Right lung (tissue), 5 donors: ENCODE data around the gene TMEM121. TPM values are rescaled to one million over a fixed set of nuclear protein-coding genes. Genes with fewer than 3 reads are reported as not detected.

ENCODE experiments used
- DNase-seq, 2 donors: peaks; one replicate each; pipeline ENCODE4 v3.0.0-alpha.2; 2013
- polyA plus RNA-seq, 5 donors: library from polyadenylated mRNA; unstranded; fragments of 120-200 nt; gene quantifications; one replicate each; pipeline versions ENCODE4 v1.2.1 to v1.2.3, GENCODE V29; 2013; ENCODE audit warnings: inconsistent platforms in 1 of 5, low replicate concordance in 1 of 5; ENCODE audit not compliant: insufficient read length in 5 of 5, insufficient read depth in 1 of 5

The TMEM121 gene
- polyA plus RNA-seq, 5 donors: 2.3 to 8.4 (median 3.3) TPM

DNA sequence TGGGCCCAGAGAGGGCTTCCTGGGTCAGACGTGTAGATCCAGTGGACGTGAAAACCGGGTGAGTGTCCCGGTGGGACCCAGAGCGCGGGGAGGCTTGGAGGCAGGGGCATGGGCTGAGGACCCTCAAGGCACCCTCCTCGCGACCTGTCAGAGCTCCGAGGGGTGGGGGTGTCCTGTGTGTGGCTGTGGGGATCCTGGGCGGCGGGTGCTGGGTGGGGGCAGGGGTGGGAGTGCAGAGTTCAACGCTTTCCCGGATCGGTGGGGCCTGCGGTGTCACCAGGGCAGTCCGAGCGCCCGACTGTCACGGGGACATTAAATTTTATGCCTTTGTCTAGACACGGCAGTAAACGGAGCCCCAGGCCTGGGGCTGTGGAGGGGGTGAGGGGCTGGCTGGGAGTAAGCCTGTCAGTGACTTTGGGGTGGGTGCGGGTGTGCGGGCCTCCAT is 1.0 kb downstream of the TMEM121 start:
- no peak for DNase-seq

DNA sequence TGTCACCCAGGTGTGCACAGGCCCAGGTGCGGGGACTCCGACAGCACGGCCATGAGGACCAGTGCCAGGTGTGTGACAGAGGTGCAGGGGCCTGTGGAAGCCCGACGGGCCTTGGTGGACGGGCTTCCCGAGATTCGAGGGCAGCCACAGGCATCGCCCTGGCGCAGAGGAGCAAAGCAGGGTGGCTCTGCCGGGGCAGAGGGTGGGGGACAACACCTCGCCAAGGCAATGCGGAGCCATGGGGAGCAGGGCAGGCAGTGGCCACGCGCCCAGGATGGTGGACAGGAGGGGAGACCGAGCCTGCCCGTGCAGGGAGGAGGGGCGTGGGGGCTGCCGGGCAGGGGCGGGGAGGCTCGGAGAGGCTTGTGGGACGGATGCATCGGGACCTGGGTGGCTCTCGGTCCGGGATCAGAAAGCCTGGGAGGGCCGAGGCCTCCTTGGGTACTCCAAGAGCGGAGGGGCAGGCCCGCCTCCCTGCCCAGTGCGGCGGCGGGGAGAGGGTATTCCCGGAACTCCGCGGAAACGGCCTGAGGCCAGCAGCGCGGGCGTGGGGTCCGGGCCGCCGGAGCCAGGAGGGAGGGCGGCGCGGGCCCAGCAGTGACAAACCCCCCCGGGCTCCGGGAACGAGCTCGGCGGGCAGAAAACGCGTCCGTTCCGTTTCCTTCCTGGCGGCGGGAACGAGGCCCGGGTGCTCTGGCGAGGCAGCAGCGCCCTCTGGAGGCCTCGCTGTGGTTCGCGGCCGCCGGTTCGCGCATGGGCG is 1.6 kb downstream of the TMEM121 start:
- peak; percentile 81 to 83 for DNase-seq

GRCh38 chr14:105528586-105529318 is 2.4 kb downstream of the TMEM121 start:
- DNase-seq: no peak

- DNase-seq: no peak
Observed at GRCh38 chr14:105529319-105529568, 2.9 kb downstream of the TMEM121 start.

DNA sequence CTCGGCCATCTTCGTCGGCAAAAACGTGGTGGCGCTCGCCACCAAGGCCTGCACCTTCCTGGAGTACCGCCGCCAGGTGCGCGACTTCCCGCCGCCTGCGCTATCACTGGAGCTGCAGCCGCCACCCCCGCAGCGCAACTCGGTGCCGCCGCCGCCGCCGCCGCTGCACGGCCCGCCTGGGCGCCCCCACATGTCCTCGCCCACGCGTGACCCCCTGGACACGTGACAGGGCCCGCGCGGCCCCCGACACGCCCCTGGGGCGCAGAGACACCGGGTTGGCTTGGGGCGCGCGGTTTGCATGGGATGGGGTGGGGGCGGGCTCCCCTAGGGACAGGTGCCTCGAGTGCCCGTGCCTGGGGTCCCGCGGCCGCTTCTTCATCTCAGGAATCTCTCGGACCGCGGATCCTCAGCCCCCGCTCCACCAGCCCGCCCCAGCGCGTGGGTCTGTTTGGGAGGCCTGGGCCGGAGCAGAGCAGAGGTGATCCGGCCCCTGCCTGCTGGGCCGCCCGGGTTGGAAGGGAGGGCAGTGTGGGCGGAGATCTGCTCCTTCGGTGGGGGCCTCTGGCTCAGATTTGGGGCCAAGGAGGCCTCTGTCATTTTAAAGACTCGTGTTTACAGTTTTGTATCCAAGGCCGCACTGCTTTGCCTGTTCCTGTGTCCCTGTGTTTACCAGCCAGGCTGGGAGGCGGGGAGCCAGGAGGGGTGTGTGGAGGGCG is 3.3 kb downstream of the TMEM121 start:
- peak; percentile 55 to 65 for DNase-seq

DNA sequence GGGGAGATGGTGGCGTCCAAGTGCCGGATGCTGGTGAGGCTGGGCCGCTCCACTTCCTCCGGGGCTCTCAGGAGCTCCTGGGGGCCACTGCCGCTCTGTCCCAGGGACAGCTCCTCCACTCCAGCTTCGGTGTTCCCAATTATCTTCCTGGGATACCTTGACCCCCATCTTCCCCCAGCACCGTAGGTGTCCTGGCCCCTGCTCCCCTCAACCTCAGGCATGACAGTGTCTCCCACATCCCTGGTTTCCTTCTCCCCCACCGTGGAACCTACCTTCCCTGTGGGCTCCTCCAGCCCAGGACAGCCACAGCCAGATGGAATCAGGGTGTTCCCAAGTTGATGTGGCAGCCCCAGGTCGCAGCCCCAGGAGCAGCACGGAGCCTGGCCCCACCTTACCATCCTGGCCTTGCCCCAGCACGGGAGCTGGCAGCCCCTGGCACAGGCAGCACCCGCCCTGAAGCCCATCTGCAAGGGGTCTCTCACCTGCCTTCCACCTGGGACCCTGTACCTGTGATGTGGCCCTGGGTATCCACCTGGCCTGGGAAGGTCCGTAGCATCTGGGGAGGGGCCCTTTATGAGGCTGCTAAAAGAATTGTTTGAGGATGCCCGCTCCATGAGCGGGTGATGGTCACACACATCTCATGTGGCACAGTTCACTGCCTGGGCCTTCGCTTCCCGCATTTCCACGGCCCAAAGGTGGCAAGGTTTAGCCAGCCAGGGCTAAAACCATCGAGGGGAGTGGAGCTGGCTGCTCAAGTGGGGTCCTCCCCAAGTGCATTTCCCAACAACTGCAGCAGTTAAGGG is 4.1 kb downstream of the TMEM121 start:
- no peak for DNase-seq

DNA sequence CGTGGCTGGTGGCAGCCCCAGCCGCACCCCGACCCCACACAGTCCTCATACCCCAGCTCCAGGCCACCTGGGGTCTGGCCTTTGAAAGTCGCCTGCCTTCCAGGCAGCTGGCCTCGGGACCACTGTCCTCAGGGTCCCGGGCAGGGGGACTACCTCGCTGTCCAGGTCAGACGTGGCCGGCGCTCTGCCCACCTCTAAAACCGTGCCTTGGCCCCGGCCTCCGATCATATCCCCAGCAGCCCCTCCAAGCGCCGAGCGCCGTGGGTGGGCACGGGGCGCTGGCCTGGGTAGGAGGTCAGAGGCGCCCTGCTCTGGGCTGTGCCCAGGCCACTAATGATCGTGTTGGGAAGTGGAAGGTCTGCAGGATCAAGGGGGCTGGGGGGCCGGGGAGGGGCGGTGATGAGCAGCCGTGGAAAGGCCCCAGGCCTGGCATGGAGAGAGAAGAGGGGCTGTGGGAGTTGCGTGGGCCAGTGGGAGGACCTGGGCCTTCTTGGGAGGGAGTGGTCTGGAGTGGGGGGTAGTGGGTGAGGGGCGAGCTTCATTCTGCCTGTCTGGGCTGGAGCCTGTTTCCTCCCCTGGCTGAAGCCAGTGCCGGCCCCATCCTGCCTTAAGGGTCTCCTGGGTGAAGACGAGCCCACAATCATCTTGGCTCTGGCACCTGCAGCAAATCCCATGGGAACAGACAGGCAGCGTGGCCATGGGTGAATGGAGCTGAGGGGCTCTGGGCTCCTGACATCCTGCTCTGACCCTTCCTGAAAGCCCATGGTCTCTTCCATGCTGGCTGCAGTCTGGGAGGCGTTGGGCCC is 4.9 kb downstream of the TMEM121 start:
- DNase-seq: no peak

DNA sequence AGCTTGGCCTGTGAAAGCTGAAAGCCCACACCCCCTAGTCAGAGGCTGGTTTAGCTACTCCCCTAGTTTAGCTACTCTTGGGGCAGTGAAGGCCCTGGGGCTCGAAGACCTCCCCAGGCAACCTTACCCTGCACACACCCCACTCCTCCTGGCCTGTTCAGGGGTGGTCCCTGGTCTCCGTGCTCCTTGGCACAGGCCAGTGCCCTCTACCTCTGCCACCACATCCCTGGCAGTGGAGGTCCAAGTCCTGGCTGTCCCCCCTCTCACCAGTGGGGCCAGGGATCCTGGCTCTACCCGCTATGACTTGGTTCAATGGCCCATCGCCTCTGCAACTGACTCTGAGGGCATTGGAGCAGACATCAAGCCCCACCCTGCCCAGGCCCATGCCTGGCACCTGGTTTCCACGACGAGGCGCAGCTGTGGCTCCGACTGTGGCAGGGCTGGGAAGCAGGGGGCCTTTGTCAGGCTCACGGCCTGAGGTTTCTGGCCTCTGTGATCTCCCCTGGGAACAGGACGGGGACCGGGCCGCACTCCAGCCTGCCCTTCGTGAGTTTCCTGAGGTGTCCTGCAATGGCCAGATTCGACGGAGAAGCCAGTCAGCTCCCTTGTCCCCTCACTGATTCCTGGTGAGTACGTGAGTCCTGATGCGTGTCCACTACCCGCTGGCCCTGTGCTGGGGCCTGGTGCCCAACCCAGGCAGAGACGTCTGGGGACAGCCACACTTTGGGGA is 5.7 kb downstream of the TMEM121 start:
- DNase-seq: no peak

DNA sequence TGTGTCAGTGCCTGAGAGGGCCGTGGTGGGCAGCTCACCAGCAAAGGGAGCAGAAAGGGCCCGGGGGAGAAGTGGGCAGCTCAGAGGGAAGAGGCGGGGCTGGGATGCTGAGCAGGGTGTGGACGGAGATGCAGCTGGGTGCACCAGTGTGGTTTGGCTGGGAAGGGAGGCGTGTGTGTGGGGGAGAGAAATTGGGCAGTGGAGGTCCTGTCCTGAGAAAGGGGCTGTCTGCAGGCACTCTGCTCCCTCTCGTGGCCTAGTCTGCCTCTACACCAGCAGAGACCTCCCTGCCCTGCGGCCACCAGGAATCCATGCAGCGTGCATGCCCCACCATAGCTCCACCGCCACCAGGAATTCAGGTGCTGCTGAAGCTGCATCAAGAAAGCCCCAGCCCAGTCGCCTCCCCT is 6.4 kb downstream of the TMEM121 start:
- no peak for DNase-seq

GRCh38 chr14:105533391-105533790 is 7.0 kb downstream of the TMEM121 start:
- DNase-seq: no peak

- no peak for DNase-seq
Observed at GRCh38 chr14:105533811-105534498, 7.6 kb downstream of the TMEM121 start.

DNA sequence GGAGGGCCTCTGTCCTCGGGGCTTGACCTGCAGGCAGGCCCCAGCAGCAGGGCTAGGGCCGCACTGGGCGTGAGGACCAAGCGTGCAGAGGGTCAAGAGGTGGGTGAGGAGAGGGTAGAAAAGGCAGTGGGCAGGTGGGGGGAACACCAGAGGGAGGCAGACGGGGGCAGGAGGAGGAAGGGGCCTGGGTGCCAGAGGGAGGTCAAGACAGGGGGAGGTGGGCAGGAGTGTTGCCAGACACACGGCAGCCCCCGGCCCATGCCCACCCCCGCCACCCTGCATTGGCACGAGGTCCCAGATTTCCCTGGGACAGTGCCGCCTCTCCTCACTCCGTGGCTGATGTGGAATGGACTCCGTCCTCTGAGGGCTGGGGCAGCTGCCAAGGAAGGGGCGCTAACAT is 8.2 kb downstream of the TMEM121 start:
- DNase-seq: no peak

GRCh38 chr14:105536051-105536450 is 9.7 kb downstream of the TMEM121 start:
- DNase-seq: no peak

- no peak for DNase-seq
Observed at GRCh38 chr14:105536691-105537579, 10.6 kb downstream of the TMEM121 start.

- DNase-seq: no peak
Observed at GRCh38 chr14:105537580-105538474, 11.4 kb downstream of the TMEM121 start.

DNA sequence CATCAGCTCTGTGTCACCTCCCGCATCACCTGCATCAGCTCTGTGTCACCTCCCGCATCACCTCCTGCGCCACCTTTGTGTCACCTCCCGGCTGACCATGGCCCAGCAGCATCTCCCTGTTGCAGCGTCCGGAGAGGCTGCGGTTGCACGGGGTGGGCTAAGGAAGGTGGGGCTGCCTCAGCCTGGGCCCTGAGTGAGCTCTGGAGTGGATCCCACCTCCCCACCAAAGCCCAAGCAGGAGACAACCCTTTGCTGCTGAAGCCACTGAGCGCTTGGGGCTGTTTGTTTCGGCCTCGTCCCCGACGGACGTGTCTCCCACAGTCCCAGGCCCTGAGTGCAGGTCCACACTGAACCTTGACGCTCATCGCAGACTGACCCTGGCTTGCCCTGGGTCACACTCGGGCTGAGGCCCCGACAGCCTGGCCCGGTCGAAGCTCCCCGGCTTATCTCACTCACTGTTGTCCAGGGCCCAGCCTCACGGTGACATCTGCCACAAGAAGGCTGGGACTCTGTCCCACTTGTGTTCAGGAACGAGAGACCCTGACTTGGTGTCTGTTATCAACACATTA is 12.2 kb downstream of the TMEM121 start:
- DNase-seq: no peak

- no peak for DNase-seq
Observed at GRCh38 chr14:105540811-105541210, 14.4 kb downstream of the TMEM121 start.
